CMK (cell line): ENCODE results near the gene CLOCK.

Experiments
- DNase-seq: peaks from one replicate; pipeline ENCODE4 v3.0.0-alpha.2; 2010; ENCODE audit warnings: low read depth

The CLOCK gene

DNA sequence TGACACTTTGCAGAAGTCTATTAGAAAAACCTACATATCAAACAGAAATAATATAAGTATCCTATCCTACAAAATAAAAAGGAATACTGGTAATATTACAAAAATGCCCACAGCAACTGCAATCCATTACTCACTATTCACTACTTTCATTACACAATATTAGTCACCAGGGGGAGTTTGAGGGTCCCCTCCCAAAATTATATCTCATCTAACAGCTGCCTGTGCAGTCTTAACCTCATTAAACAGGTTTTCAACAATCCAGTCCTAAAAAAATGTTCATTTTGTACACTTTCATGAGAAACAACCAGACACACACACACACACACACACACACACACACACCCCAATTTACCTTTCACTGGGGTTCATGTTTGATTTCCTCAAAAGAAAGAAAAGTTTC is 2.9 kb downstream of the CLOCK start:
- no peak for DNase-seq

GRCh38 chr4:55540271-55540670 is 6.4 kb downstream of the CLOCK start:
- no peak for DNase-seq

DNA sequence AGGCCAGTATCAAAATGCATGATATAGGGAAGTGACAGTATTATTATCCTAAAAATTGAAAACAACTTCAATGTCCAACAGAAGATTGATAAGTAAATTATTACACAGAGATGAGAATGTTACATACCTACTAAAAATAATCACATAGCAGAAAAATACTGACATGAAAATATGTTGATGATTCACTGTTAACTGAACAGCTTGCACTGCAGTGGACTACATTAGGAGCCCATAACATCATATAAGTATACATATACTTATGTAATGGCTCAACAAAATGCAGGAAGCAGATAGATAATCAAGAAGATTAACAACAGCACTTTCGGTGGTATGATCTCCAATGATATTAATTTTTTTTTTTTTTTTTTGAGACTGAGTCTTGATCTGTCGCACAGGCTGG is 7.1 kb downstream of the CLOCK start:
- DNase-seq, result no peak

DNA sequence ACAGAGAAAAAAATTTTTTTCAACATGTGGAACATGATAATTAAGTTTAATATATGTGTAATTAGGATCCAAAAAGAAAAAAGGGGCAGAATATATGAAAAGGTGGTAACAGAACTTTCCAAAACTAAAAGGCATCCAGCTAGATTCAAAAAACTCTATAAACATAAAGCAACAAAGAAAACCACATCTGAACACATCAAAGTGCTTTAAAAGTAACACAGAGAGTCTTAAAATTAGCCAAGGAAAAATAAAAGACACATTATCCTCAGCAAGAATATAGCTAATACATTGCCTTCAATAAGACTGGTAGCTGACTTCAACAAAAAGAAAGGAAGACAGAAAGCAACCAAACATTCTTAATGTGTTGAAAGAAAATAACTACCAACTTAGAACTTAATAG is 8.2 kb downstream of the CLOCK start:
- no peak for DNase-seq

DNA sequence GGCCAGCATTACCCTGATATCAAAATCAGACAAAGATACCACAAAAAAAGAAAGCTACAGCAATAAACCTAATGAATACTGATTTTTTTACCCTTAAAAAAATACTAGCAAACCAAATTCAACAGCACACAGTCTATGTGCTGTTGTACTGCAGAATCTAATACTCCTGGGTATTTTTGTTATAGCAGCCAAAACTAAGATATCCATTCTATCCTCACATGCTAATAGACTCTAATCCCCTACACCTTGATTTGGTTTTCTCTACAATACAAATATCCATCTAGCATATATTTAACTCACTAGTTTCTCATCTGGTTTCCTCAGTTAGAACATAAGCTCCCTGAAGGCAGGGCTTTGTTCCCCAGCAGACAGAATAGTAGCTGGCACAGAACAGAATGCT is 12.4 kb downstream of the CLOCK start:
- DNase-seq, result no peak

DNA sequence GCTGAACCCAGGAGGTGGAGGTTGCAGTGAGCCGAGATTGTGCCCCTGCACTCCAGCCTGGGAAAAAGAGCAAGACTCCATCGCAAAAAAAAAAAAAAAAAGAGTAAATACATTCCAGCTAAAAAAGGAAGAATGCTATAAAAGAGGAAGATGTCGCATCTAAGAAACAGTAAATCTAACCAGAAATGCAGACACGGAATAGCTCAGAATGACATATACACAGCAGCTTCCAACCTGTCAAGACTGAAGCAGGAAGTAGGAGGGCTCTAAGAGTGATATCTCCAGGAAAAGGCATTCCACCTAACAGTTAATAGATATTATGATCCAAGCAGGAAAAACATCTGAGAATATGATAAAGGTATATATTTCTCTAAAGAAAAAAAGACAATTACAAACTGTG is 16.0 kb downstream of the CLOCK start:
- DNase-seq, result no peak

DNA sequence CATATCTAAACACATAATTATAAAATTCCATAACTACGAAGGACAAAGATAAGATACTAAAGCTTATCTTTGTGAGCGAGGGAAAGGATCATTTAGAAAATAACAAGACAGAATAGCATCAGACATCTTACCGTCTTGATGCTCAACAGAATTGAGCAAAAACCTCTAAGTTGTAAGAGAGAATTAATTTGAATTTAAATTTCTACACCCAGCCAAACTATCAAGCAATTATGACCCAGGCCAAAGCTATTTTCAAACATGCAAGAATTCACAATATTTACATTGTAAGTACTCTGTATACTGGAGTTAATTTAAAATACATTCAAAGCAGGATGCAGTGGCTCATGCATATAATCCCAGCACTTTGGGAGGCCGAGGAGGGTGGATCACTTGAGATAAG is 16.5 kb downstream of the CLOCK start:
- no peak for DNase-seq

- no peak for DNase-seq
These were observed 18.2 kb downstream of the CLOCK start for GRCh38 chr4:55528491-55528890.

DNA sequence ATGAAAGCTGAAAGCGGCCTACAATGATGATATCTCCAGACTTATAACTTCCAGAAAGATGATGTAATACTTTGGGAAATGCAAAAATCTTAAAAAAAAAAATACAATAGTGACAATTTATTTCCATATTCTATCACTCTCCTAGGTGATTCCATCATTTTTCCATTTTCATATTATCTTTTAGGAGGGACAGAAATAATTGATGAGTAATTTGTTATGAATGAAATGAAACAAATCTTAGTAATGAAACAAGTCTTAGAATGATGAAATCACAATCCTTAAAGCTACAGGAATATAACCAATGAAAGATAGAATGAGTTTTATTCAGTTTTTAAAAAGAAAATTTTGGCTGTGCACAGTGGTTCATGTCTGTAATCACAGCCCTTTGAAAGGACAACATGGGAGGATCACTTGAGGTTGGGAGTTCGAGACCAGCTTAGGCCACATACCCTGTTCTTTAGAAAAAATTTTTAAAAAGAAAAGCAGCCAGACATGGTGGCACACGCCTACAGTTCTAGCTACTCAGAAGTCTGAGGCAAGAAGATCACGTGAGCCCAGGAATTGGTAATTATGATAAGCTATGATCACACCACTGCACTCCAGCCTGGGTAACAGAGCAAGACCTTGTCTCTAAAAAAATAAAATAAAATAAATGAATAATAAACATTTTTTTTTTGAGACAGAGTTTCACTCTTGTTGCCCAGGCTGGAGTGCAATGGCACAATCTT is 21.7 kb downstream of the CLOCK start:
- no peak for DNase-seq

GRCh38 chr4:55518442-55518841 is 28.3 kb downstream of the CLOCK start:
- DNase-seq, result no peak

DNA sequence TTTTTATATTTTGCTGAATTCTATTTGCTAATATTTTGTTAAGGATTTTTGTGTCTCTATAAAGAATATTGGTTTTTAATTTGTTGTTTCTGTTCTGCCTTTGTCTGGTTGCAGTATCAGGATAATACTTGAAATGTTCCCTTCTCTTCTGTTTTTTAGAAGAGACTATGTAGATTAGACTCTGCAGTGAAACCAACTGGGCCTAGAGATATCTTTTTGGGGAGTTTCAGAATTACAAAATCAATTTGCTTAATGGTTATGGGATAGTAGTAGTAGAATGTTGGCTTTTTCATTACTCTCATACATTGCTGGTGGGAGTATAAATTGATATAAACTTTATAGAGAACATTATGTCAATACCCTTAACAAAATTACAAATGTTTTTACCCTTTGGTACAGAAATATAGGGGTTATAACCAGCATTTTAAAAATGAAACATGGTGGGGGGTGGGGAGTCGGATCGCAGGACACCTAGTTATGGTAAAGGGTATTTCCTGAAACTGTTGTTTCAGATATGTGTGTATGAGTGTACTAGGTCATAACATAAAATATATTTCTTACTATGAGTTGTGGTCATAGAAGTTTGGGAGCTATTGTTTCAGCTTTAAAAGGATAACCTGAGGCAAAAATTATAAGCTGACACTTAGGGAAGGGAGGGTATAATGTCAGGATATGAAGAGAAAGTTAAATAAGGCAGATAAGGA is 29.0 kb downstream of the CLOCK start:
- no peak for DNase-seq

DNA sequence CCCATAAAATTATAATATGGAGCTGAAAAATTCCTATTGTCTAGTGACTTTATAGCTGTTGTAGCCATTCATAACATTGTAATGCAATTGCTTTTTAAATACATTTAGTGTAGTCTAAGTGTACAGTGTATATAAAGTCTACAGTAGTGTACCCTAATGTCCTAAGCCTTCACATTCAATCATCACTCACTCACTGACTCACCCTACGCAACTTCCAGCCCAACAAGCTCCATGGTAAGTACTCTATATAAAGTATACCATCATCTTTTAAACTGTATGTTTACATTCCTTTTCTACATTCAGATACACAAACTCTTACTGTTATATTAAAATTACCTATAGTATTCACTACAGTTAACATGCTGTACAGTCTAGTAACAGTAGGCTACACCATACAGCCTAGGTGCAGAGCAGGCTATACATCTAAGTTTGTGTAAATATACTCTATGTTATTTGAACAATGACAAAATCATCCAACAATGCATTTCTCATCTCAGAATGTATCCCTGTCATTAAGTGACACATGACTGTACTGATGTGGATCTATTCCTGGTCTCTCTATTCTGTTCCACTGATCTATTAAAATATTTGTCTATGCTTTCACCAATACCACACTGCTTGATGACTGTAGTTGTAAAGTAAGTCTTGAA is 33.7 kb downstream of the CLOCK start:
- DNase-seq, result no peak

- no peak for DNase-seq
These were observed 34.6 kb downstream of the CLOCK start for GRCh38 chr4:55512077-55512476.

GRCh38 chr4:55510685-55511084 is 36.0 kb downstream of the CLOCK start:
- DNase-seq, result no peak

DNA sequence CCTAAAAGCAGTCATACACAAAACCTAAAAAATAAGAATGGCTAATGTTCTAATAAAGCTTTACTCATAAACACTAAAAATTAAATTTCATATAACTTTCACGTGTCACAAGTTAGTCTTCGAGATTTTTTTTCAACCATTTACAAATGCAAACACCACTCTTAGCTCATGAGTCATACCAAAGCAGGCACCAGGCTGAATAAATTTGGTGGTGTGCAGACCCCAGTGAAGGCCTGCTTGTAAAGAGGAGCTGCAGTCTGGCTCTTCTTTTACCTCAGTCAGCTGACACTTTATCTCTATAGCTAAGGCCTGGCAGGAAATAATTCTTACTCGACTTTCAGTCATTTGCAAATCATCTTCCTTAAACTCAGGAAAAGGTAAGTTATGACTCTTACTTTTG is 37.4 kb downstream of the CLOCK start:
- no peak for DNase-seq

GRCh38 chr4:55507612-55508011 is 39.1 kb downstream of the CLOCK start:
- DNase-seq, result no peak

DNA sequence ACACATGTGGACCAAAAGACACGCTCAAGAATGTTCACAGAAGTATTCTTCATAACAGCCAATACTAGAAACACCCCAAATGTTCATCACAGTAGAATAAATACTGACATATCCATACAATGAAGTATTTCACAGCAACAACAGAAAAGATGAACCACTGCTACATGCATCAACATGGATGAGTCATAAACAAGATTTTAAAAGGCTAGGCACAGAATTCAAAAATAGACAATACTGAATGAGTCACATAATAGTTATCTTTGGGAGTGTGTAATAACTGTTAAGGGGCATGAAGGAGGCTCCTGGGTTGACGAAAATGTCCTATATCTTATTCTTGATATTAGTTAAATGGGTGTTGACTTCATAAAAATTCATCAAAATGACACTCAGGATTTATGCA is 43.5 kb downstream of the CLOCK start:
- DNase-seq, result no peak

DNA sequence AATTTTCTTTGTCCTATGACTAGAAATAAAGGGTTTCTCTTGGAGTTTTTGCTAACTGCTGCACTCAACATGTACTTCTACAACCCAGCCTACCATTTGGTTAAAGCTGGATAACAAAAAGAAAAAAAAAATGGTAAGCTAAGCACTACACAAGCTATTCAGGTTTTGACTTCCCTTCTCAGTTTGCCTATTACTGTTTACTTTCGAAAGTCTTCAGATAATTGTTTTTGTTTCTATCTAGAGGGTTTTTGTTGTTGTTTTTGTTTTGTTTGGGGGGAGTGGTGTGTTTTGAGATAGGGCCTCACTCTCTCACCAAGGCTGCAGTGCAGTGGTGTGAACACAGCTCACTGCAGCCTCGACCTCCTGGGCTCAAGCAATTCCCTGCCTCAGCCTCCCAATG is 46.6 kb downstream of the CLOCK start:
- no peak for DNase-seq

DNA sequence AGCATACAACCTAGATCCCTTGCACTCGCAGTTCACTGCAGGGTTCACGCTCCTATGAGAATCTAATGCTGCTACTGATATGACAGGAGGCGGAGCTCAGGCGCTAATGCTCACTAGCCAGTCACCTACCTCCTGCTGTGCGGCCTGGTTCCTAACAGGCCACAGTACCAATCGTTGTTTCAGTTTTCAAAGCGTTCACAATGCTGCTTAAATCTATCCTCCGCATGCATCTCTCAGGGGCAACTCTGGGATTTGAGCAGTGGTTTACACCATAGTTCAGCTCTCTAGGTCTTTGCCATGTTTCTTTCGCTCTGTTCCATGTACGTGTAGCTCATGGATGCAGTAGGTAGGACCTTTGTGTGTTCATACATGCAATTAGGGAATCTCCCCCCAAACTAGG is 47.2 kb downstream of the CLOCK start:
- DNase-seq, result no peak

GRCh38 chr4:55498051-55498450 is 48.7 kb downstream of the CLOCK start:
- DNase-seq, result no peak

- DNase-seq, result no peak
These were observed 55.2 kb downstream of the CLOCK start for GRCh38 chr4:55491486-55491885.

DNA sequence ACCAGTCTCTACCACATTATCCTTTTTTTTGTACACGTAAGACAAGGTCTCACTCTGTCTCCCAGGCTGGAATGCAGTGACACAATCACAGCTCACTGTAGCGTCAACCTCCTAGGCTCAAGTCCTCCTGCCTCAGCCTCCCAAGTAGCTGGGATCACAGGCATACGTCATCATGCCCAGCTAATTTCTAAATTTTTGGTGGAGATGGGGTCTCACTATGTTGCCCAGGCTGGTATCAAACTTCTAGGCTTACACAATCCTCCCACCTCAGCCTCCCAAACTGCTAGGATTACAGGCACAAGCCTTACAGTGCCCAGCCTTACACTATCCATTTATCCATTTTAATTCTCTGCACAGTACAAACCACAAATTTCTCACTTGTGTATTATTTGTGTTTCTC is 58.0 kb downstream of the CLOCK start:
- no peak for DNase-seq

DNA sequence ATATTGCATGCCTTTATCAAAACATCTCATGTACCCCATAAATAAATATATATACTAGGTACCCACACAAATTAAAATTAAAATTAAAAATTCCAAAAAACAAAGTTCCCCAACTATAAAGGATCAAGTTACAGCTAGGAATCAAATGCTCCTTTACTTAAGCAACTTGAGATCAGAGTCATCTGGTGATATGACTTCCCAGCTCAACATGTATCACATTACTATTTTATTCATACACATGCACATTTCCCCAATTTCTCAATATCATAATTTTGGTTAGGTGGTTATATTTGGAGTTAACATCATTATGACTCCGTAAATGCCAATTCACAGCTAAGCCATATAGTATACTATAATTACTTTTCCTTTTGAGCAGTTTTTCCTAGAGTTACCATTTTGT is 60.9 kb downstream of the CLOCK start:
- no peak for DNase-seq

- no peak for DNase-seq
These were observed 63.4 kb downstream of the CLOCK start for GRCh38 chr4:55483315-55483714.
